GM12872 (cell line): ENCODE data around the gene STXBP1.
A peak's percentile ranks its signal among the peaks of the same experiment; 100 is the strongest.

Experiments used
- TF ChIP-seq, protein P1 (sequence below): IDR thresholded peaks from 3 replicates; pipeline ENCODE4 v1.5.1; 2011; ENCODE audit warnings: low read depth, mild to moderate bottlenecking, low read length, moderate library complexity; ENCODE audit not compliant: insufficient read depth

The STXBP1 gene

DNA sequence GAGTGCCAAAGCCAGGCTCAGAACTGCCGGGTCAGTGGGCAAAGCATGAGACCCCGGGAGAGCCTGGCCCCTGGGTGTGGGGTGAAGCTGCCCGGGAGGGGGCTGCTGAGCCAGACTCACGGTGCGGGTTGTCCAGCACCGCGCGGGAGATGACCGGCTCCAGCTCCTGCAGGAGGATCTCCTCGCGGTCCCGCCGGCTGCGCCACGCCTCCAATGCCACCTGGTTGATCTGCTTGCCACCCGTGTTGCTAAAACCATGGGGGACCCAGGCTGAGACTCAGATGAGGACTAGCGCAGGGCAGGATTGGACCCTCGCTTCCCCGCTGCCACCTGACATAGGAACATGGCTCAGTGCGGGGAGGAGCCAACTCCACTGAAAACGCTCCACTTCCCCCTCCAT, 120.4 kb downstream of the STXBP1 start:
- TF ChIP-seq, protein P1, sequence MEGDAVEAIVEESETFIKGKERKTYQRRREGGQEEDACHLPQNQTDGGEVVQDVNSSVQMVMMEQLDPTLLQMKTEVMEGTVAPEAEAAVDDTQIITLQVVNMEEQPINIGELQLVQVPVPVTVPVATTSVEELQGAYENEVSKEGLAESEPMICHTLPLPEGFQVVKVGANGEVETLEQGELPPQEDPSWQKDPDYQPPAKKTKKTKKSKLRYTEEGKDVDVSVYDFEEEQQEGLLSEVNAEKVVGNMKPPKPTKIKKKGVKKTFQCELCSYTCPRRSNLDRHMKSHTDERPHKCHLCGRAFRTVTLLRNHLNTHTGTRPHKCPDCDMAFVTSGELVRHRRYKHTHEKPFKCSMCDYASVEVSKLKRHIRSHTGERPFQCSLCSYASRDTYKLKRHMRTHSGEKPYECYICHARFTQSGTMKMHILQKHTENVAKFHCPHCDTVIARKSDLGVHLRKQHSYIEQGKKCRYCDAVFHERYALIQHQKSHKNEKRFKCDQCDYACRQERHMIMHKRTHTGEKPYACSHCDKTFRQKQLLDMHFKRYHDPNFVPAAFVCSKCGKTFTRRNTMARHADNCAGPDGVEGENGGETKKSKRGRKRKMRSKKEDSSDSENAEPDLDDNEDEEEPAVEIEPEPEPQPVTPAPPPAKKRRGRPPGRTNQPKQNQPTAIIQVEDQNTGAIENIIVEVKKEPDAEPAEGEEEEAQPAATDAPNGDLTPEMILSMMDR = no peak

DNA sequence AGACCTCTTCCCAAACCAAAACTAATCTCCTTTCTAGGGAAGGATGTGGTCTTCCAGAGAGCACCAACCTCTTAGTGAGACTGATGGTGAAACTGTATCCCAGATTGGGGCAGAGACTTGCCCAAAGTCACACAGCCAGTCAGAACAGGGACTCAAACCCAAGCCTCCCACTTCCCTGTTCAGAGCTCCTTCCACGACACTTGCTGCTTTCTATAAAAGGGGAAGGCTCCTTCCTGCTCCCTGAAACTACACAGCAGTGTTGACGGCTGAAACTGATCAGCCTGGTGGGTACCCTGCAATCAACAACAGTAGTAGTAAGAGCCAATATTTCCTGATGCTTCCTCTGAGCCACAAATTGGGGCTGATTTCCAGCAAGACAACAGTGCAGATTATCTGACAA, 121.5 kb downstream of the STXBP1 start:
- TF ChIP-seq, protein P1 = no peak

DNA sequence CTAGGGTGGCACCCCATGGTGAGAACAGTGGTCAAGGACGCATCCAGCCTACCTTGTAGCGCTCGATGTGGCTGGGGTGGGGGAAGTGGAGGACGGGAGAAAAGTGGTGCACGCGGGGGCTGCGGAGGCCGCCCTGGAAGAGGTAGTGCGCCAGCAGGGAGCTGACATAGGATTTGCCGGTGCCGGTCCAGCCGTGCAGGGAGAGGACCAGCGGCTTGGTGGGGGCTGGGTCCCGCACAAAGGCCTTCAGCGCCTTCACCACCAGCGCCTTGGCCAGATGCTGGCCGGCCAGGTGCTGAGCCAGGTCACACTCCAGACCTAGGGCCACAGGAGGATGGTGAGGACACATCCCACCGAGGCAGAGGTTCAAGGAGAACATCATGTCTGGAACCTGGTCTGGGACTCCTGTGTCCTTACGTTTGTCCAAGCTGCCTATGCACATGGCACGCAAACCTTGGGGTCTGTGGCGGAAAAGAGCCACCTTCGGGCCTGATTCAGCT, 122.2 kb downstream of the STXBP1 start:
- TF ChIP-seq, protein P1 = no peak

DNA sequence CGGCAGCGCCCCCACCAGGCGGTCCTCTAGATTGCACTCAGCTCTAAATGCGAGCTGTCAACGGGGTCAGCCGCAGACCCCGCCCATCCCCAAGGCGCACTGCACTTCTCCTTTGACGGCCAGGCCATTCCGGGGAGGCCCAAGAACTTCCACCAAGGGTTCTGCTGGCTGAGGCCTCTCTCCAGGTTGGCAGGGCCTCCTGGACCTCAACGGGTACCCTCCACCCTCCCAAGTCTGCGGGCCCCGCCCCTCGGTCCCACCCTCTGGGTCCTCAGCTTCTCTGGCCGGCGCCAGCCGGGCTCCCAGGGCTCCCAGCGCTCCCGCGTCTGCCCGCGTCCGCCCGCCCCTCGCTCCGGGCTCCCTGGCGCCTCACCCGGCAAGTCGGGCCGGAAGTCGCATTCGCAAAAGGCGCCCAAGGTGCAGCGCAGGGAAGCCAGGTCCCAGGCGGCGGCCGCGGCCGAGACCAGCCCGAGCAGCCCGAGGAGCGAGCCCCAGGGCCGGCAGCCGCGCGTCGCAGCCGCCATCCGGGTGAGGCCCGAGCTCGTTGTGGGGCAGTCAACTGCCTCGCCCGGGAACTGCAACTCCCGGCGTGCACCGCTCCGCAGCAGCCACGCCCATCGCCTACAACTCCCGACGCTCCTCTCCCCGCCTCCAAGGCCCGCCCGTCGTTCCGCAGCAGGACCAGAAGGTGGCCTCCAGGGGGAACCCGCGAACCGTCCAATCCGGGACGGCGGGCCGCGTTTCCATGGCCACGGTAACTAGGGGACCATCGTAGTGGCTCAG, 122.9 kb downstream of the STXBP1 start, which contains the start of gene TOR2A:
Gene TOR2A (minus strand): TSS at position 548 of the 783 bp plus-strand sequence. CDS start 24 bp downstream, at position 524.
- TF ChIP-seq, protein P1 = peak; percentile 98

DNA sequence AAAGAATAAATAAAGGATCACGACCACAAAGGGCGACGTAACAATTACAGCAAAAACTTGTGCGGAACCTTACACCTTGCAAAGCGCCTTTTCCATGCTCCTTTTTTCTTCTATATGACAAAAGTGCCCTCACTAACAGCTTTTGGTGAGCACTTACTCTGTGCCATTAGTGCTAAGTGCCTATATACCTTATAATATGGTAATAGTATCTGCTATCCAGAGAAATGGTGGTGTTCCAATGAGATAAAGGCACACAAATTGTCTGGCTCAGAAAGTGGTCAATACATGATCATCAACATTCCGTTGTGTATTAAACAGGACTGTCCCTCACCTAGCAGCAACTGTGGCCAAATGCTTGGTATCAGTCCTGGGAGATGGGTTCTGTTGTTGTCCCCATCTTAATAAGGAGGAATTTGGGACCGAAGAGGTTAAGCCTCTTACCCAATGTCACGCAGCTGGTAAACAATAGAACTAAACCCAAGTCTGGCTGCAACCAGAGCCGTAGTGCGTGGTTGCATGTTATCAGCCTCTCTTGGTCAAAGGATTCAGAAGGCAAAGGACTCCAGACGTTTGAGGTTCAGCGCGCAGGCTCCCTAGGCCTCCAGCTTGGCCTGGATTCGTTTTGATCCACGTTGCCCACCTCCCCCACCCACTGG, 123.6 kb downstream of the STXBP1 start:
- TF ChIP-seq, protein P1 = no peak

DNA sequence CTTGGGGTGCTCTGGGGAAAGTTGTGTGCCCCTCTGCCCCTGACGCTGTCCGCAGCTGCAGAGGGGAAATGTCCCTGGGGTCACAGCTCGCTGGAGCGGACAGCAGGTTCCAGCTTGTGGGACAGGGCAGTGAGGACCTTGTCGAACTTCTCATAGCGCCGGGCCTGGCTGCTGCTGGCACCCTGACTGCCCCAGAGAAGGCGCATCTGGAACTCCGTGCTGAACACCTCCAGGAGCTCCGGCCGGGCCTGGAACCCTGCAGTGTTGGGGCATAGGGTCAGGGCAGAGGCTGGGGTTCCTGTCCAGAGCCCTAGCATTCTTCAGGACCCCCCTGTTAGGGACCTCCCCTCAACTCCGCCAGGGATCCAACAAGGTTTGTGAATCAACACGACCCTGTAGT, 126.6 kb downstream of the STXBP1 start:
- TF ChIP-seq, protein P1 = no peak

DNA sequence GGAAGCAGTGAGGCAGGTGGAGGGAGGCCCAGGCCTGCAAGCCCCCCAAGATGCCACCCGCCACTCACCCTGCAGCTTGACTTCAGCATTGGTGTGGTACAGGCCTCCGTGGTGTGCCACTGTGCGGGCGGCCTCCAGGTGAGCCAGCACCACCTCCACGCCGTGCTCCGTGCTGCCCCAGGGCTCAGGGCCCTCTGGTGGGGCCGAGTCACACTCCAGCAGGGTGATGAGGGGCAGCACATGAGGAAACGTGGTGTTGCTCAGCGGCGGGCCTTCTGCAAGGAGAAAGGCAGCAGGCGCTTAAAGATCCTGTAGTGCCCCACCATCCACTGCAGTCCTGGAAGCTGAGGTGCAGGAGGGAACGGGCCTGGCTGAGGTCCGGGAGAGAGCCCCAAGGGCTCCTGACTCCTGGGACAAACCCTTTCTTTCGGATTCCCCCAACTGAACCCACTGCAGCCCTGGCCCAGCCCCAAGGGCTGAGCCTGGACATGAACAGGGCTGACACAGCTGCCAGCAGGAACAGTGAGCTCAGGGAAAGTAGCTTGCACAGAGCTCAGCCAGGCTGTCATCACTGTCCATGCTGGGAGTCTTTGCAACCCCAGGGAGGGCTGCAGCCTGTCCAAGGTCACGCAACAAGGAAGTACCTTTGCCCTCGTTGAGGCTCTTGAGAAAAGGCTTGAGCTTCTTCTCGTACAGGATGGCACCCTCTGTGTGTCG, 127.7 kb downstream of the STXBP1 start:
- TF ChIP-seq, protein P1 = no peak
